IPS-18c (cell line): ENCODE results near the gene MRPL51.
"Not testable (repeated sequence)": the region's sequence is repeated elsewhere in the genome, so short reads cannot be mapped to it uniquely, and the experiment has no call there.

Experiments used
- H3K4me3 ChIP-seq: 2 replicates; pipeline ENCODE4 v1.7.0; 2013; ENCODE audit warnings: low read depth, mild to moderate bottlenecking, low read length, moderate library complexity; ENCODE audit not compliant: insufficient read depth
- H3K9me3 ChIP-seq: one replicate; pipeline ENCODE4 v1.6.1; 2013; ENCODE audit warnings: mild to moderate bottlenecking, low read length, moderate library complexity; ENCODE audit not compliant: control insufficient read depth, insufficient read depth

Gene MRPL51

GRCh38 chr12:6492838-6493496 is at the start of gene MRPL51:
TSS of gene MRPL51 (minus strand) at chr12:6493262. CDS start at chr12:6493136, 126 bp downstream.
- peak within 1 kb of the TSS; percentile 98 for H3K4me3 ChIP-seq
- H3K9me3 ChIP-seq, result no peaks in the 10 kb centered on the region

GRCh38 chr12:6542209-6543009 is 49.3 kb upstream of the MRPL51 start:
- H3K4me3 ChIP-seq, result no peak overlapping the region
- H3K9me3 ChIP-seq, result no peaks in the 10 kb centered on the region

- H3K9me3 ChIP-seq, result no peaks in the 10 kb centered on the region
- H3K4me3 ChIP-seq, result no peak overlapping the region
Measured at GRCh38 chr12:6541371-6542165, 48.5 kb upstream of the MRPL51 start.

- Histone ChIP-seq H3K4me3 (peak overlapping the region; percentile 28), H3K9me3 (peaks cover 3% of the 10 kb centered on the region)
Measured at GRCh38 chr12:6540181-6540877, 47.3 kb upstream of the MRPL51 start.

- Histone ChIP-seq H3K9me3 (peaks cover 3% of the 10 kb centered on the region), H3K4me3 (peak overlapping the region; percentile 28; the same call in 1 of the 2 replicates)
Measured at GRCh38 chr12:6539707-6540134, 46.7 kb upstream of the MRPL51 start.

GRCh38 chr12:6539314-6539682 is 46.2 kb upstream of the MRPL51 start:
- H3K4me3 ChIP-seq, result no peak overlapping the region
- peaks cover 3% of the 10 kb centered on the region for H3K9me3 ChIP-seq

- Histone ChIP-seq H3K9me3 (peaks cover 3% of the 10 kb centered on the region), H3K4me3 (no peak overlapping the region)
Measured at GRCh38 chr12:6538420-6539313, 45.6 kb upstream of the MRPL51 start.

GRCh38 chr12:6537580-6538419 is 44.7 kb upstream of the MRPL51 start:
- not testable (repeated sequence) for H3K9me3 ChIP-seq, H3K4me3 ChIP-seq

- Histone ChIP-seq H3K4me3 (no peak overlapping the region), H3K9me3 (peaks cover 3% of the 10 kb centered on the region)
Measured at GRCh38 chr12:6536894-6537579, 44.0 kb upstream of the MRPL51 start.

GRCh38 chr12:6535960-6536847 is 43.1 kb upstream of the MRPL51 start:
- peak overlapping the region; percentile 98 for H3K4me3 ChIP-seq
- peaks cover 3% of the 10 kb centered on the region for H3K9me3 ChIP-seq

- H3K4me3 ChIP-seq, result peak overlapping the region; percentile 98
- peaks cover 3% of the 10 kb centered on the region for H3K9me3 ChIP-seq
Measured at GRCh38 chr12:6535697-6535946, 42.6 kb upstream of the MRPL51 start.

GRCh38 chr12:6534945-6535696 is 42.1 kb upstream of the MRPL51 start:
- H3K4me3 ChIP-seq, result peak overlapping the region; percentile 98
- peaks cover 3% of the 10 kb centered on the region for H3K9me3 ChIP-seq

GRCh38 chr12:6534695-6534944 is 41.6 kb upstream of the MRPL51 start:
- Histone ChIP-seq H3K4me3 (peak overlapping the region; percentile 98), H3K9me3 (peaks cover 3% of the 10 kb centered on the region)
